HG03469 (cell line): Measurements from ENCODE around the gene SSRP1.

Source experiments
- ATAC-seq: cut with Tn5 transposase; IDR thresholded peaks from one replicate; pipeline ENCODE4 v1.9.1; 2021; ENCODE audit warnings: mild to moderate bottlenecking, moderate library complexity, moderate number of reproducible peaks; ENCODE audit not compliant: unreplicated experiment

SSRP1 gene

GRCh38 chr11:57359896-57360690 lies 24.4 kb upstream of the SSRP1 start:
- ATAC-seq, result no peak

- no peak for ATAC-seq
These were observed 23.7 kb upstream of the SSRP1 start for GRCh38 chr11:57359396-57359795.

GRCh38 chr11:57358991-57359390 lies 23.3 kb upstream of the SSRP1 start:
- ATAC-seq, result no peak

DNA sequence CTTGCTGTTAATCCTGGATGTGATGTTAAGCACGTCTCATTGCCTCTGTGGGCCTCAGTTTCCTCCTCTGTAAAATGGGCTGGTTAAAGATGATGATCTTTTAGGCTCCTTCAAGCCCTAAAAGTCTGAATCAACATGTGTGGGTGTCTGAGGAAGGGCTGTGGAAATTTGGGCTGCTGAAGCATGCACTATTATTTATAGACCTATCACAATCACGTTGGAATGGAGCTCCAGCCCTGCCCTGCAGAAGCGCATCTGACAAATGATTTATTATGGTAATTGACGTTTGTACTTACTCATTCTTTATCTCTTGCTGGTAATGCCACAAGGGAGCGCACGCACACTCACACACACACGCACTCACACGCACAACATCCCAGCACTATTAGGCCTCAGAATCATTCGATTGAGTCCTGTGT lies 22.9 kb upstream of the SSRP1 start:
- no peak for ATAC-seq

DNA sequence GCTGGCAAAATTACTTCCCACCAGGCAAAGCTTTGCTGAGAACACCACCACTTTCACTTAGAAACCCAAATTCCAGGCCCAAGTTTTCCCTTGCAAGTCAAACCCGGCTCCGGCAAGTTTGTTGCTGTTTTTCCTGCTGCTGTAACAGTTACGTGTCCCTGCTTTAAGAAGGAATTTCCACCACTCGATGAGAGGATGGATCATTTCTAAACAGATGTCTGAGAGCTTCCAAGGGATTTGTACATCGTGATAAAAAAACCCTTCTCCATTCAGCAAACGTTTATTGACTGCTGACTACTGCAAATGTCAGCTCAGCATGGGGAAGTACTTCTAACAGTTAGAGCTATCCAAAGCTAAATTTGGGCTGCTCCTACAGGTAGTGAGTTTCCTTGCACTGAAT lies 22.2 kb upstream of the SSRP1 start:
- no peak for ATAC-seq

DNA sequence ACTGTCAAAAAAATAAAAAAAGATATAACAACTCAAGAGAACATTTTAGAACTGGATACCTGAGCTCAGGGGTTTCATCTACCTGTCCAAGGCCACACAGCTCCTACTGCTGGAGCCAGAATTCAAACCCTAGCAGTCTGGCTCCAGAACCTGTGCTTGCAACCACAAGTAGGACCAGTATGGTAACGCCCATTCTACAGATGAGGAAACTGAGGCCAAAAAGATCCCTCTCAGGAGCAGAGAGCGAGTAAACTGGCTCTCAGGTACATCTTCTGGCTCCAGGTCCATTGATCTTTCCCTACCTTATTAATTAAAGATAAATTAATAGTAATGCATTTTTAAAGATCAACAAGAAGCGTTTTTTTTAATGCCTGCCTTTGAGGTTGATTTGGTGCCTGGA lies 21.6 kb upstream of the SSRP1 start:
- no peak for ATAC-seq

GRCh38 chr11:57356268-57356667 lies 20.6 kb upstream of the SSRP1 start:
- ATAC-seq, result no peak

DNA sequence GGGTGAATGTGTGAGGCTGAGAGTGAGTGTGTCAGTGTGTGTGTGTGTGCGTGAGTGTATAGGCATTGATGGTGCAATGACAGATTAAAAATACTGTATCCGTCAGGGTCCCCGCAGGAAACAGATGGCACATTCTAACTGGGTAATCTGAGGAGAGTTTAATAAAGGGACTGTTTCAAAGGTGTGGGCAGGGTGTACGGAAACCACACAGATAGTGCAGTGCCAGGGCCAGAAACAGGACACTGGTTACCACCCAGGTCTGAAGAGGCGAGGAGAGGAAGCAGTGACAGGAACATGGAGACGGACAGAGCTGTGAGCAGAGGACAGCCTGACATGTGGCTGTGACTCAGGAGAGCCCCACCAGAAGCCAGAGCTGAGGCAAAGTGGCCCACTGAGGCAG lies 19.0 kb upstream of the SSRP1 start:
- ATAC-seq, result no peak

DNA sequence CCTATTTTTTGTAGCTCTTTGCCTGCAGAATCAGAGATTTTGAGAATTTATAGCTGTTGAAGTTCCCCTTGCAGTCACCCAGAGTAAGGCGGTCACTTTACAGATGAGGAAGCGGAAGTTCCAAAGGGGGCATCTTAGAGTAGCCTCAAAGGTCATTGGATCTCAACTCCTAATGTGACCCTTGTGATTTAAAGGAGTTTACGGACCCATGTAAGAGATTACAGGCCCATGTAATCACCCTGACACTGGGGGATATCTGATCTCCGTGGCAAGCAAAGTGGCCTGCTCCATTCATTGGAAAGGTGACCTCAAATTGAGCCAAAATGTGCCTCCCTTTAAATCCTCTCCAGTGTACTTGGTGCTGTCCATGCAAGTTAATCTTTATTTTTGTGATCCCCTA lies 18.2 kb upstream of the SSRP1 start:
- ATAC-seq, result no peak

DNA sequence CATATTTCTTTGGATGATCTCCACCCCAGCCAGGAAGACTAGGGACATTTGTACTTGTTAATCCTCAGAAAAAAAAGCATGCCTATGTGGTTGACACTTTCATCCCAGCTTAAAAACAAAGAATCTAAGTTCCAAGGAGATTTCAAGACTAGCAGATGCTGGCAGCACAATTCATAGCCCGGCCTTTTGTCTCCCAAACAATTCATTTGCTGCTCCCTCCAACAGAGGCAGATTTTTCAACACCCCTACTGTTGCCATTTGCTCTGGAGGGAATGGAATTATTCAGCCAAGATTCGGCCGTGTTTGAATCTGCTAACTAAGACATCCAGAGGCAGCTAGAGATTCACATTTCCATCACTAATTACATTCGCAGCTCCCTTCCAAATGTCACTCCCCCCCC lies 17.8 kb upstream of the SSRP1 start:
- ATAC-seq, result no peak

DNA sequence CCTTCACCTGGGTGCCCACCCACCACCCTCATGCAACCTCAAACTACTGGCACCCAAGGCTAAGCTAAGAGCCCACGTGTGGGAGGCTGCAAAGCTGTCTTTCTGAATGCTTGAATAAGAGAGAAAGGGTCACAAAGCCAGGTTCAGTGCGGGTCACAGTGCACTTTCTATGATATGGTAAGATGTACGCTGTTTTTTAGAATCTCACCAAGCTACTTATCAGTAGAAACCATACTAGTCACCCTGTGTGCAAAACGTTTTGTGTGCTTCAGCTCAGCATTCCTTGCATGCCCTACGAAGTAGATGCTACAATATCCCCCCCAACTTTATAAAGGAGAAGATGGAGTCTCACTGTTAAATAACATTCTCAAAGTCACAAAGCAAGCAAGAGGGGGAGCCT lies 17.3 kb upstream of the SSRP1 start:
- no peak for ATAC-seq

- ATAC-seq, result no peak
These were observed 14.0 kb upstream of the SSRP1 start for GRCh38 chr11:57349491-57350274.

DNA sequence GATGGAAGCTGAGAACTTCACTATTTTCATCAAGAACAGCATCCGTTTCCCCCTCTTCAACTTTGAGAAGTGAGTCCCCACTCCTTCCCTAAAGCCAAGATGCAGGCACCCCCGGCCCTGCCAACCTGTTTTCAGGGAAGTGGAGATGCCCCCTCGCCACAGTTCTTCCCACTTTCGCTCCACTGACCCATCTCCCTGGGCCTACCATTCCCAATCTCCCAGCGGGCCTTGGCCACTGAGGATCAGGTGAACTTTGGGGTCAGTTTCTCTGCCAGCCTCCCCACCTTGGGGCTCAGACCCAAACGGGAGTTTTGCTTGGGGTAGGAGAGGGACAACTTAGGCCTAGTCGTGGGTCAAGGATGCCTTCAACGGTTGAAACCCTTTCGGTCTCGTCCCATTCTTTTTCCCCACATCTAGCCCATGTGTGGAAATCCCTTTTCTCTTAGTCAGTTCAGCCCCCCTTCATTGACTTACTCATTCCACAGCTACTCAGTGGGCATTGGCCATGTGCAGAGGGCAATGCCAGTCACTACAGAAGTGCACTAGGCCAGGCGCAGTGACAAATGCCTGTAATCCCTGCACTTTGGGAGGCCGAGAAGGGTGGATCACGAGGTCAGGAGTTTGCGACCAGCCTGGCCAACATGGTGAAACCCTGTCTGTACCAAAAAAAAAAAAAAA lies 13.1 kb upstream of the SSRP1 start:
- no peak for ATAC-seq

- ATAC-seq, result no peak
These were observed 12.4 kb upstream of the SSRP1 start for GRCh38 chr11:57348052-57348451.

DNA sequence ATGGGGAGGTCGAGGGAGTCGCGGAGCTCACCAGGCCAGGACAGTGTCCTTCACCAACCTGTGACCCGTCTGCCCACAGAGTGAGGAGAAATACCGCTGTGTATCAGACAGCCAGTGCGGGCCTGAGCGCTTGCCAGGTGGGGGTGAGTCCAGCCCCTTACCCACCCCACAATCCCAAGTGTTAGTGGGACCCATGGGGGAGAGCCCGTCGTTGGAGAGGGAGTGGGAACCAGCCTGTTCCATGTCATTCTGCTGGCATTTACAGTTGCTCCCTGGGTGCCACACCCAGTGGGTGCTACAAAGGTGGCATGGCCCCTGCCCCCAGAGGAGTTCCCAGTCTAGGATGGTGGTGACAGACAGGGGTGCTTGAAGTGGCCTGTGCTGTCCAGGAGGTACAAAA lies 11.6 kb upstream of the SSRP1 start:
- ATAC-seq, result no peak

DNA sequence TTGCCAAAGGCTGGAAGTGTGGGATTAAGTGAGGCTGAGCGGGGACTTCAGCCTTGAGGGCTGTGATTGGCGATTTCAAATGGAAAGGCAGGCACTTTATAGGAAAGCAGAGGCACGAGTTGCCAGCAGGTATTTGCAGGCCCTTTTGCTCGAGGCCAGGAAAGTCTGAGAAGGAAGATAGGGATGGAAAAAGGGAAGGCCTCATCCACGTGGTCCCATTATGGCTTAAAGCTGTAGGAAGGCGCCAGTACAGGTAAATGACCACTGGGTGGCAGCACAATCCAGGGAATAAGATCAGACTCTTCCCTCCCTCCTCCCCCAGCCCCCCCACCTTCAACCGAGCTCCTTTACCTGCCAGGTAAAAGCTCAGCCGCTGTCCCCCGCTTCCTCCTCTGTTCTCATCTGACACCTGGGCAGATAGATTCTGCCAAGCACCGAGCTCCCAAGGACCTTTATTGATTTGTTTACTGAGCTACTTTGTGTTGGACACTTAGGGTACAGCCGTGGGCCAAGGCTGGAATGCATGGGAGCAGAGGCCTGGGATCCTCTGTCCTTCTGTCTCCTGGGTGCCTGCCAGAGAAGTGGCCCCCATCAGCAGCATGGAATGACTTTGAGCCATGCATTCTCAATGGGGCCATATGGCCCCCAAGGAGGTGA lies 10.0 kb upstream of the SSRP1 start:
- ATAC-seq, result no peak

GRCh38 chr11:57344826-57345225 lies 9.1 kb upstream of the SSRP1 start:
- no peak for ATAC-seq

DNA sequence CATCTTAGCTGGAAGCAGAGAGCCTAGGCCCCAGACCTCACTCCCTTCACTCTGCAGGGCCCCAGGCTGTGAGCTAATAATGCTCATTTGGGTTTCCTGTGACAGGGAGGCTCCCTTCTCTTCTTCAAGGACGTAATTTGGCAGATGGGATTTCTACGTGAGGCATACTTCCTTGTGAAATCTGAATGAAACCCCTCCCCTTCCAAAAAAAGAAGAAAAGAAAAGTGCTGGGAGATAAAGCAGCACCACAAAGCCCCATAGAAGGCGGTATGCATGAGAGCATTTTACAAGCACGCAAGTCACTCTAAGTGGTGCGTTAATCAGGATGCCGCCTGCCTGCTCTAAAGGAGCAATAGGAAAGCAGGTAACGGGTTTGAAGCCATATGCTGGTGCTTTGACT lies 8.1 kb upstream of the SSRP1 start:
- ATAC-seq, result no peak

DNA sequence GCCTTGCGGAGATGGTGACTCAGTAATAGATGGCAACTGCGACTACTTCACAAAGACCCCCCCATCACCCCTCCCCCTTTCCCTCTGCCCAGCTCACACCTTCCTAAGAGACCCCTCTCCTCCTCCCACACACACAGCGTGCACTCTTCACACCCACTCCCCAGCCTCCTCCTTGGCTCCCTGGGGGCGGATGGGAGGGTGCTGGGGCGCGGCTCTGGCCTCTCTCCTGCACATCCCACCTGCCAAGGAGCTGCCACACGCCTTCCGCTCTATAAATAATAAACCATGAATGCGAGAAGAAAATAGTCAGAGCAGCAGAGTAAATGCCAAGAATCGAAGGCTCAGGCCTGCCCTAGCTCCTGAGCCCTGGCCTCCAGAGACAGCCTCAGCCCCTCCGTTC lies 7.0 kb upstream of the SSRP1 start:
- no peak for ATAC-seq

GRCh38 chr11:57341250-57341808 lies 5.6 kb upstream of the SSRP1 start:
- no peak for ATAC-seq

- ATAC-seq, result no peak
These were observed 4.4 kb upstream of the SSRP1 start for GRCh38 chr11:57340039-57340615.
